Measurements from ENCODE around the gene PAQR5.

- TF ChIP-seq CTCF (IDR thresholded peaks at IDR 0.05; ENCODE audit: low read length) = no peak
- no peak for TF ChIP-seq EZH2 (IDR thresholded peaks at IDR 0.05; ENCODE audit: borderline replicate concordance, low read length)
Measured at GRCh38 chr15:69412274-69412673, 113.6 kb downstream of the PAQR5 start.

Data from OCI-LY1 (cell line).